ENCODE data around the gene ERLIN1.

DNA sequence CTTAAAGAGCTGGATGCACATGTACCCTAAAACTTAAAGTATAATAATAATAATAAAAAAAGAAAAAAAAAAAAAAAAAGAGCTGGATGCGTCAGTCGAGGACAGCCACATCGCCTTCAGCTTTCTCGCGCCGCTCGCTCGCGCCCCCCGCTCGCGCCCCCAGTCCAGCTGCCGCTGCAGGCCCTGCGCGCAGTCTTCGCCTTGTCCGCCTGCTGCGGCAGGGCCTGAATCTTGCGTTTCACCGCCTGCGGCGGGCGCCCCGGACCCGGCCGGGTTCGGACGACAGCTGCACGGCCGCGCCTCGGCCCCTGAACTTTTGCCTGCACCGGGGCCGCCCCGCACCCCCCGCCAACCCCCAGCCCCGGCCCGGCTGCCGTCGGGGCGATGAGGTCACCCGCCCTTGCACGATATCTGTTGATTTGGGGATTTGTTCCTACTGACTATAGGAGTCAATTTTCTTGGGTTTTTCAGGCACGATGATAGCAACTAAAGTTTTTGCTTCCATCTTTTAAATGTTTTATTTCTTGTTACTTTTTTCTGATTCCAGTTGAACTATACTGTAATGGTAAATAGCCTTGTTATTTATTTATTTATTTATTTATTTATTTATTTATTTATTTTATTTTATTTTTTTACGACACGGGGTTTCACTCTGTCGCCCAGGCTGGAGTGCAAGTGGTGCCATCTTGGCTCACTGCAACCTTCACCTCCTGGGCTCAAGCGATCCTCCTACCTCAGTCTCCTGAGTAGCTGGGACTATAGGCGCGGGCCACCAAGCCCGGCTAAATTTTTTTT lies 70.7 kb downstream of the ERLIN1 start:
- TF ChIP-seq EZH2phosphoT487 (IDR thresholded peaks at IDR 0.05; ENCODE audit: insufficient read depth, low read depth): no peak
- no peak for TF ChIP-seq EZH2 (IDR thresholded peaks at IDR 0.05; ENCODE audit: insufficient read depth, poor library complexity, severe bottlenecking)
